HG02885 (cell line): ENCODE results near the gene AMBRA1.

Experiments used
- ATAC-seq: cut with Tn5 transposase; IDR thresholded peaks from one replicate; pipeline ENCODE4 v1.9.1; 2021; ENCODE audit warnings: mild to moderate bottlenecking; ENCODE audit not compliant: unreplicated experiment, poor library complexity

Gene AMBRA1

DNA sequence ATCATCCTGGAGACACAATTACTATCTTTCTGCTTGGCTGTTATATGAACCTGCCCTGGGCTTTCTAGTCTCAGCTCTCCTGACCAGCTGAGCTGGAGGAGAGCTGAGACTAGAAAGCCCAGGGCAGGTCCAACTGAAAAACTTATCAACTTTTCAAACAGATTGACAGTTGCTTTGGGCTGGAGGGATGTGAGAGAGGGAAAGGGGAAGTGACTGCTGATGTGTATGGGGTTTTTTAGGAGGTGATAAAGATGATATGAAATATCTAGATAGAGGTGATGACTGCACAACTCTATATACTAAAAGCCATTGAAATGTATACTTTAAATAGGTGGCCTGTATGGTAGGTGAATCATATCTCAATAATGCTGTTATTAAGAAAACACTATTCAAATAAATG lies 142.1 kb downstream of the AMBRA1 start:
- ATAC-seq: no peak

DNA sequence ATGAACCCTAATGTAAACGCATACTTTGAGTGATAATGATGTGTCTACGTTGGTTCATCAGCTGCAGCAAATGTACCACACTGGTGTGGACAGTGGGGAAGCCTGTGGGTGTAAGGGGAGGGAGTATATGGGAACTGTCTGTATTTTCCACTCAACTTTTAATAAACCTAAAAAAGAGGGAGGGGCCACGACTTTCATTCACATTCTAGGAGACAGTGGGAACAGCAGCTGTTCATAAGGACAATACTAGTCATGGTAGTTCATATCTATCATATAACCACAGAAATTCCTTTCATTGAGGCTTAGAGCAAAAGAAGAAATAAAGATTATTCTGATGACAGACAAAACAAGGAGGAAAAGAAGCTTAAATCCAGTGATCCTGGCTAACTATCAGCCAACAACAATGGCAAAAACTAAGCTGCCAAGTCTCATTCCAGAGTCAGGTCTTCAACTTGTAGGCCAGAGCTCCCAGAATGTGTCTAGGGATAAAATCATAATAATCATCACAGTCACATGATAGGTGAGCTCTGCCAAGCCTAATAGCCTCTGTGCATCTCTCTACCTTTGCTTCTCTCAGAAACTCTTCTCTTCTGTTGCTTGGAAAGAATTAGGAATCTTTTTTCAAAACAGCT lies 142.9 kb downstream of the AMBRA1 start:
- ATAC-seq: no peak

DNA sequence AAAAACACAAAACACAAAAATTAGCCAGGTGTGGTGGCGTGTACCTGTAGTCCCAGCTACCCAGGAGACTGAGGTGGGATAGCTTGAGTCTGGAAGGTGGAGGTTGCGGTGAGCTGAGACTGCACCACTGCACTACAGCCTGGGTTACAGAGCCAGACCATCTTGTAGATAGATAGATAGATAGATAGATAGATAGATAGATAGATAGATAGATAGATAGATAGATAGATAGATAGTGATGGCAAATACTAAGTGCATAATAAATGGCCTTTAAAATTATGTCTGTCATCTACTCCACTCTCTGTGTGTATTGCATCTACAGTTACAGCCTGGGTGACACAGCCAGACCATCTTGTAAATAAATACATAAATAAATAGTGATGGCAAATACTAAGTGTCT lies 146.3 kb downstream of the AMBRA1 start:
- no peak for ATAC-seq

DNA sequence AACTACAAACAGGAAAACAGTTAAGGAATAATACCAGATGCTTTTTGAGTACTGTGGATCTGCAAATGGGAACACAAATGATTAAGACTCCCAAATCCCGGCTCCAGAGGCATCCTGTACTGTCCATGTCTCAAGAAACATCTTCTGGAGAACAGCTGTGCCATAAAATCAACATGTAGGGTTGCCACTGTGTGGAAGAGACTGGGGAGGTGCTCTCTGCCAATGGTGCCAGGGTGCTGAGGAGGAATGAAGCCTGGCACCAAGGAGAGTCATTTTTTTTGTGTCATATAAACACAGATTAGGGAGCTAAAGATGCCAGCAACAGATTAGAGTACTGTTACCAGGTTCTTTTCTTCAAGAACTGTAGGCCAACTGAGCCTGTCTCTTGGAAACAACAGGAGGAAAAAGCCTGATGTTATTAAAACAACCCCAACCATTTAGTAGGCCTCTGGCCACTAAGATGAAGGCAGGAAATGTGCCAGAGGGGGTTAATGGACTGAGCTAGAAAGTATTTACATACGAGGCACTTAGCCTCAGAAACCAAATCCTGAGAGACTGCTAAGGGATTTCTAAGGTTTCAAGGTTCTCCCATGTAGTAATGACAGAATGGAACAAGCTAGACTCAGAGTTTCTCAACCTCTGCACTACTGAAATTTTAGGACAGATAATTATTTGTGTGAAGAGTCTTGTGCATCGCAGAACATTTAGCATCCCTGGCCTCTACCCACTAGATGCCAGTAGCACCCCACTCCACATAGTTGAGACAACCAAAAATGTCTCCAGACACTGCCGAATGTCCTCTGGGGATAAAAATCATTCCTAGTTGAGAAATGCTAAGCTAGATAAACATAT lies 147.7 kb downstream of the AMBRA1 start:
- ATAC-seq: no peak

DNA sequence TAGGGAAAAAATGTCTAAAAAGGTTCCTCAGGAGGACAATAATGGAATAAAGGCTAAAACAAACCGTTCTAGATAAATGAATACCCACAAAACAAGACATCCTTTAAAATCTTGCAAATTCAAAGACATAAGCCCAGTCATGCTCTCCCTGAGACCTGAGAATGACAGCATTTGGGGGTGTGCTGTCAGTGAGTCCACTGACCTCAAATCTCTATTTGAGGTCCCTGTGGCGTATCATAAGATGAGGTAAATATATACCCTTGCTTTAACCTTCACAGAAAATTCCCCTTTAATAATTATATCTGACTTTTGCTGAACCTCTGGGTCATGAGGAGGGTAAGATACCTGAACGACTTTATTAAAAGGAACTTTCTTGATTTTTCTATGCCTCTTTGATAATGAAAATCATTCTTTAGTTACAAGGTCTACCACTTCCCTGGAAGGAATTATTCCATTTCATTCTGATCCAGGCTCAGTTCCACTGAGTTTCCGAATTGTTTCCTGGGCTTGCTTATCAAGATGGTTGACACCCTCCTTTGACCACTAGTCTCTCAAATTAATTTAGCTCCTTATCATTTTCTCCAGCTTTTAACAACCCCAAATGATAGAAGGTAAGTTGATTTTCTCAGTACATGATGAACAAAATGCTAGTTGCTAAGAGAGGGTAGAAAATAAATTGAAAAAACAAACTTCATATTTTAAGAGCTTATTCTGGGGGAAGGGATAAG lies 148.5 kb downstream of the AMBRA1 start:
- no peak for ATAC-seq

DNA sequence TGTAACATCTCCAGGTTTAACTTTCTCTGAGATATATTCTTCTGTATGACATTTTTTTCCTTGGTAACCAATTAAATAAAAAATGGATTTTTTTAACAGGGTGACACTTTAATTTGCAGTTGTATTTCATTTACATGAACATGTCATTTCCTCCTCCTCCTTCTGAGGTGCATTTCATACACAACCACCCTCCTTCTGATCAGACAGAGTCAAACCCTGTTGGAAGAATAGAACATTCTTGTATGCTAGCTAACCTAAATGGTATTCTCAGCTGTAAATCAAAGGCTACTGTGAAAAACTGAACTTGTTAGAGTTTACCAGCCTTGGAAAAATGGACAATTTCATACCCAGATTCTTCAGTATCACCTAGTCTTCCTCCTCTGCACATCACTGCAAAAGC lies 149.5 kb downstream of the AMBRA1 start:
- no peak for ATAC-seq

DNA sequence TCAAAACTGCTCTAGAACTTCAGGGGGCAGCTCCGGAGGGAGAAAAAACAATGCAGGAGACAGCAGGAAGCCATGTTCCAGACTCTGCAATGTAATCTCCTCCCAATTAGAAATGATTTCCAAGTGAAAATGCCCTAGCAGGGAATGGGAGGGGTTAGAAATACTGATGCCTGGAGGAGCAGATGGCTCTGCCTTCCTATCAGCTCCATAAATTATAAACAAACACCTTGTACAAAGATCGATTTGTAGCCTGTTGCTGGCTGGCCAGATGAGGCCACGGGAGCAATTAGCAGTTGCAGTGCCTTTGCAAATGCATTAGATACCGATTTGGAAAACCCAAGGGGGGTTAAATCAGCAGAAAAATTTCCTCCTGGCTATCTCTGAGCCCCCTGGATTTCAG lies 155.6 kb downstream of the AMBRA1 start:
- no peak for ATAC-seq

DNA sequence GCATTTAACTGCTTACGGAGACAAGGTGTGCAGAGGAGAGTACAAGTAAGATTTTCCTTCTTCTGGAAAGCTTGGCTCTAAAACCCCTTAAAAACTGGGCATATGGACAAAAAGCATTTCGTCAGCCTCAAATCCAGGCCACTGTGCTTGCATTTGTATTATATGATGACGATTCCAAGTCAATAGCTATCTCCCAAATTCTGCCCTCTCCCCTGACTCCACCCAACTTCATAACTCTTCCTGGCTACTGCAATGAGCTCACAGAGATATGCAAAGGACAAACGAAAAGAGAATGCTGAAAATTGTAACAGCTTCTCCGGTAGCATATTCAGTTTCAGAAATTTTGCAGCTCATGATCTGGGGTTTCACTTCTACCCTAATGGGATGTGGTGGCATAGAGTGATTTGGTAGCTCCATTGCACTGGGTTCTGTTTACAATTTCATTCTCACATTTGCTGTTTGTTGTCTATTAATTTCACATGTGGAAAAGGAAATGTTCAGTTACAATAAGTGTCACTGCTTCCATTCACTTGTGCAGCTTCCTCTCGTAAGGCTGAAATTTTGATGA lies 156.6 kb downstream of the AMBRA1 start:
- ATAC-seq: no peak

DNA sequence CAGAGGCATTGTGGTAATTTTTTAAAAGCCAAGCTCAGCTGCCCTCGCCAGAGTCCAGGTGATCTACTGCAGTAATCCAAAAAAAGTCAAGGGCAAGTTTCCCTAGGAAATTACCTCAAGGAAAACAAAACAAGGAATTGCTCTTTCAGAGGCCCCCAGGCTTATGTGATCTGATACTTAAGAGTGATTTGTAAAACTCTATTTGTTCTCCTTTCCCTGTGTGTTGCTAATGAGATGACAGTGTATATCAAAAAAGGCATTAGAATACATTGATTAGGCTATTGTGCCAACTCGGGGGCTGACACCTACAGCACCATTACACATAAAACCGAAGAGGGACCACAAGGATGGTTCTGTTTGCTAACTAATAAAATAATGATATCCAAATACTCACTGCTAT lies 157.7 kb downstream of the AMBRA1 start:
- no peak for ATAC-seq

DNA sequence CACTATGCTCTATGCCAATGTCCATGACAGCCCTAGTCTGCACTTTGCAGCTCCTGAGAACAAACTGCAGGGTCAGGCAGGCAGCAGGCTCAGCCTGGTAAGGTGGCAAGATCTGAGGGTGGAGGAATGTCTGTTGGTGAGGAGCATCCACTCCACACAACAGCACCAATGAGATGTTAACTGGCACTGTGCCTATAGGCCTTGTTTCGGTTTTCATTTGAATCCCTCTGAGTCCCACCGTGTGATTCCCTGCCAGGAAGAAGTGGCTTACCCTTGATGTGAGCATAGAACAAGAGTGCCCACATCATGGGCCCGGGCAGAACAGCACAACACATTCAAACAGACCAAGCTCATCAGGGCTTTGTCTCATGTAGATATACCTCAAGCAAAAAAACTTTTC lies 158.1 kb downstream of the AMBRA1 start:
- ATAC-seq: no peak

DNA sequence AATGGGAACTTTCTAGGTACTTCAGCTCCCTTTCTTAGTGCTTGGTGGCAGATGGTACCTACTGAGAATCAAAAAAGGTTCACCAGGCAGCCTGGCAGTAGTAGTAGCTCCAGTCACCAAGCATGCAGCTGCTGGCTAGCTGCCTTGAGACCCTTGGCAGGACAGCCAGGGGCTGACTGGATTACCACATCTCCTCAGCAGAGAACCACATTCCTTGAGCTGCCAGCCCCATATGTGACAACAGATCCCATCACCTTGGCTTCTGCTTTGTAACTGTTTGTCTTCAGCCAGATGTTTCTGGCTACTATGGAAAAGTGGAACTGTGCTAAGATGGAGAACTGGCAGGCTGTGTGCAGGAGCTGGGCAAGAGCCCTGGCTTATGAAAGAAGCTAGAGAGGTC lies 162.6 kb downstream of the AMBRA1 start:
- no peak for ATAC-seq

DNA sequence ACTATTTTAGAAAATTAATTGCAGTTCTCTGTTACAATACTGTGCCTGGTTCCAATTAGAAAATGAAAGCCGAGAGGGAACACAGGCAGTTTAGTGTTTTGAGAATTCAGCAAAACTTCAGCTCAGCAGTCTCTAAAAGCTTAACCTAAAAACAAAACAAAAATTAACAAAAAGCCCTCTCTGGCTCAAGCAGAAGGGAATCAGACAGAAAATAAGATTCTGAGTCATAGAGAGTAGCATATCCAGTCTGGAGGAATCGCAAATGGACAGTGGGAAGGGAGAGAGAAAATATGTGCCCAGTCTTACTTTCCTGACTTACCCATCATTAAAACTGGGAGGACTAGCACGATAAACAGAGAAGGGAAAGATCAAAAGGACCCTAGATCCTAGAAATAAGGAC lies 164.1 kb downstream of the AMBRA1 start:
- ATAC-seq: no peak

DNA sequence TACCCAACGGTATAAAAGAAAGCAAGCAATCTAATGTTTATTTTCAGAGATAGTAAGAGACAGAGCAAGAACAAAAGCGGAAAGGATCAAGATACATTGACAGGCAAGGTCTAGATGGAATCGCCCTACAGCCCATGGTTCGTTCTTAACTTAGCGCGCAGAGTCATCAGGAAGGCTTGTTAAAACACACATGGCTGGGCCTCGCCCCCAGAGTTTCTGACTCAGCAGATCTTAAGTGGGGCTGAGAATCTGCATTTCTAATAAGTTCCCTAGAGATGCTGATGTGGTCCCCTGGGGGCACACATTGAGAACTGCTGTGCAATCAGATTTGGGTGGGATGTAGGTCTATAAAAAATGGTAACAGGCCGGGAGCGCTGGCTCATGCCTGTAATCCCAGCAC lies 166.5 kb downstream of the AMBRA1 start:
- no peak for ATAC-seq

DNA sequence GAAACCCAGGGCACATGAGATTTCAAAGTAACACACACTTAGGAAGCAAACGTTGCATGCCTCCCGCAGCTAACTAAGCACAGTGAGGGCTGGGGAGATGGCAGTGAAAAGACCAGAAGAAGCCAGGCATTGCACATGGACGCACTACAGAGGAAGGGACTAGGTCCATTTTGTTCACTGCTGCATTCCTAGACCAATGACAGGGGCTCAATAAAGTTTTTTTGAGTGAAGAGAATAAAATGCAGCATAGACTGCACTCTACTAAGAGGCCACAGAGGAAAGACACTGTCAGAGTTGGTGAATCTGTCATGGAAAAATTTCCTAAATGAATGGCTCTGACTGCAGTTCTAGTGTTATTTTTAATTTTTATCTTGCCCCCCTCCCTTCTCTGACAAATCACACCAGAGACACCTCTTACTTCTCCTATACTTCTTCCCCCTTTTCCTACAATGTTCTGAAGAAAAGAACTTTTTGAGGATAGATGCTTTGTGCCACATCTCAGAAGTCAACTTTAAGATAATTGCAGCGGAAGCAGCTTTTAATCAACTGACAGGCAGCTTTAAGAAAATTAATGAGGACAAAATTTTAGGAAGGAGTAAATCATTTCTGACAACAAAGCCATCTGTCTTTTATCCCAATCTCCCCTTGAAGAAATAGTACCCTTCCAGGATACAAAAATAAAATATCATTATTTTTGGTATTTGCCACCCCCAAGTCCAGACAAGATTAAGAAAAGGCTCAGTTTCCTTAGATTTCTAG lies 167.4 kb downstream of the AMBRA1 start:
- no peak for ATAC-seq

DNA sequence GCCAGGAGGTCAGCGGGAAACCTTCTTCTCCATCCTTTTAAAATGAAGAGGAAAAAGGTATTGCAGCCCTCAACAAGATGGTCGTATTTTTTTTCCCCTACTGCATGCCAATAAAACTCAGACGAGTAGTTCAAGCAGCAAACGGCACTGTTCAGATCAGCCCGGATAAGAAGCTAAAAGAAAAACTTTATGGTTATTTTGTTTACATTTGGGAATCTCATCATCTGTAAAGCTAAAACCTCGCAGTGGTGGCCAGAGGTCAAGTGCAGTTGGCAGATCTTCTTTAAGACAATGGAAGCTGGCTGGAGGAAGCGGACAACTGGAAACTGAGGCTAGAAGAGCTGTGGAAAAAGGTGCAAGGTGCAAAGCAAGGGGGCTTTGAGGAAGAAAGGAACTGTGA lies 171.2 kb downstream of the AMBRA1 start:
- ATAC-seq: no peak

DNA sequence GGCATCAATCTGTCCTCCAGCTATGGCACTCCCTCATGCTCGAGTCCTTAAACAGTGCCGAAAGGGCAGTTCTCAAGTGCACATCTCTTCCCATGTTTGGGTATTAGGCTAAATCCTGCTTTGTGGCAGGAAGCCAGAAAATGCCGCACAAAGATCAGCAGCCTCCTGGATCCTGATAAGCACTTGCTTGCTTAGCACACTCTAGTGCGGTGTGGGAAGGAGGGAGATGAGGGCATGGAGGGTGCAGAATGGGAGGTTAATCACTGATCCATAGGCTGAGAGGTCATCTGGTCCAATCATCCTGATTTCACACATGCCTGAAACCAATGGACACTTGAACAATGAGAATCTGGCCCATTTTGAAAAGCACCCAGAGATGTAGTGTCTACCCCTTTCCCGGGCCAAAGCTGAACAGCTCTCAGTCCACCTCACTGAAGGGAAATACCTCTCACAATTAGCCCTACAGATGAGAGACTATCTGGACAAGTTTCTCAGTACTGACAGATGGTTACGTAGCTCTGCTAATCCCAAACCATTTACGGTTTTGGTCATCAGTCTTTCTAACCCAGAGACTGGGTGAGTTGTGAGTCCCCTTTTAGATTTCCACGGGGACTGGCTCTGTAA lies 172.5 kb downstream of the AMBRA1 start:
- ATAC-seq: no peak

DNA sequence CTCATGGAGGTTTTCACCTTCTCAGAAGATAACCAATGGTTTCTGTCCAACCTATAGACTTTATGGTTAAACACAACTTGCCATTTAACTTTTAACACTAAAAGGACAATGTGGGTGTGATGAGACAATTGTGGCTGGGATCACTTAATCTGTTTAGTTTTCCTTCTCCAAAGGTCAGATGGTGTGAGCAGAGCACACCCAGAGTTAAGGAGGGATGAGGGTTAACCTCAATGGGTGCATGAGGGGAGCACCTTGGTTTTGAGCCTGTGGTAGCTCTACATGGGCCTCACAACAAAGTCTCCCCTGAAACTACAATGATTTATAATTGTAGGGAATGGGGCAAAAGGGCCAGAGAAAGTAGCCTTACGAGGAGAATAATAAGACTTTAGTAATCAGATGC lies 173.3 kb downstream of the AMBRA1 start:
- ATAC-seq: no peak

DNA sequence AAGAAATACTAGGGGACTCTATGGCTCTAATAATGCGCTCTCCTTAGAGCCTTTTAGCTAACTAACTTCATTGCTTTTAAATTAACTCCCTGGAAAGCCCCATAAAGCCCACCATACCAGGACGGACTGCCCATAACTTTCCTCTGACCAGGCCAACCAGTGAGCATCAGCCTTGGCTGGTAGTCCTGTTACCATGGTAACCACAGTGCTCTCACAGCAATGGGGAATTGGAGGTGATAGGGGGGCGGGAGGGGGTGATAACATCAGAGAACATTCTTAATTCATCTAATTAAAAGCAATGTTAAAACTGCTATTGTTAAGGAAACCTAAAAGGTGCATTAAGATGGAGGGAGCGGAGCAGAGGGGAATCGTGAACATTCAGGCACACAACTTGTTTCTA lies 175.1 kb downstream of the AMBRA1 start:
- ATAC-seq: no peak

DNA sequence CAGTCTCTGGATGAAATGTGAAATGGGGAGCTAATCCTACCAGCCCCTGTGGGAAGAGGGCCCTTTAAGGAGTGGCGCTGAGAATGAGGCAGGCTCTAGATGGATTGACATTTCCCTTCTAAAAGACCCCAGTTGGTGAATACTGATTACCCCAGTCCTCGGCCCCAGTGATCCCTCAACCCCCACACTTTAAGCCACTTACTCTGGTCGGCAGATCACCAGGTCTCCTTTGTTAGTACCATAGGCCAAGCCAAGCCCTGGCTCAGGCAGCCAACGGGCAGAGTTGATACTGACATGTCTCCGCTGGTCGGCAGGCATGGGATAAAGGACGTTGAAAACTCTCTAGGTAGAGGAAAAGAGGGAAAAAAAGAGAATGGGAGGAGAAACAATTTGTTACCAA lies 176.1 kb downstream of the AMBRA1 start:
- no peak for ATAC-seq

DNA sequence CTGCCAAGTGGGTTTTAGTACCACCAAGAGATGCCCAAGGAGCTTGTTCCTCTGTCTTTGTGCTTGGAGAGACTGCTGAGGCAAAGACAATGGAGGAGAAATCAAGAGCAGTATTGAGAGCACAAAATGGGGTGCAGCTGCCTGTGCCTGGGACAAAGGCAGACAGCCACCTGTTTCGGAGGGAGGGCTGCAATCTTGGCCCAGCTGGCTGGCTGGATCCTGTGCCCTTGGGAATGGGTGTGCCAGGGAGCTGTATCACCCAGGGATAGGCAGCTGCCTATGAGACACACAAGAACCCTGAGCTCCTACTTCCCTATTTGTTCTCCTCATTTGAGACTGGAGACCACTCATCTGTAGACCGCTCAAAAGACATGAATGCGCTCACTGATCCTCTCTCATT lies 178.9 kb downstream of the AMBRA1 start:
- no peak for ATAC-seq
